Stimulated activated naive B cell treated with anti-CD40 and anti-IgM and Interleukin-4, amounts not matched to agents 10 μg/mL and 1 μg/mL and 100 μg/mL, for 72 hours (primary cell): Measurements from ENCODE around the gene FBXL7.

ENCODE experiments used
- ATAC-seq, 2 donors: fragments of 150-1000 bp; cut with Tn5 transposase; replicated peaks; 2 replicates each; pipeline ENCODE4 v1.10.0; 2021; ENCODE audit warnings: moderate library complexity in 1 of 2
- DNase-seq: peaks from one replicate; pipeline ENCODE4 v3.0.0; 2021
- H3K27ac Mint-ChIP-seq: one replicate; pipeline ENCODE4 v1.8.0; 2022; ENCODE audit warnings: mild to moderate bottlenecking, mixed read lengths
- H3K27me3 Mint-ChIP-seq, 2 donors: one replicate each; pipeline ENCODE4 v1.8.0; 2022; ENCODE audit warnings: mixed read lengths in 2 of 2
- H3K36me3 Mint-ChIP-seq, 2 donors: one replicate each; pipeline ENCODE4 v1.8.0; 2022; ENCODE audit warnings: mixed read lengths in 2 of 2, mild to moderate bottlenecking in 1 of 2
- H3K4me1 Mint-ChIP-seq, 2 donors: one replicate each; pipeline ENCODE4 v1.8.0; 2022; ENCODE audit warnings: mixed read lengths in 2 of 2, mild to moderate bottlenecking in 1 of 2
- H3K4me3 Mint-ChIP-seq, 2 donors: one replicate each; pipeline ENCODE4 v1.8.0; 2022; ENCODE audit warnings: mild to moderate bottlenecking in 2 of 2, mixed read lengths in 2 of 2, moderate library complexity in 1 of 2
- H3K9me3 Mint-ChIP-seq, 2 donors: one replicate each; pipeline ENCODE4 v1.8.0; 2022; ENCODE audit warnings: mixed read lengths in 2 of 2, mild to moderate bottlenecking in 1 of 2

Gene FBXL7

GRCh38 chr5:15499528-15500324 lies at the start of gene FBXL7:
FBXL7 (plus strand) TSS chr5:15500180.
- Mint-ChIP-seq H3K36me3 (no peaks in the 10 kb centered on the region), H3K27ac (peak within 1 kb of the TSS; percentile 47), H3K4me3 (no peak within 1 kb of the TSS), H3K27me3 (peaks cover 34 to 48% of the 10 kb centered on the region in 2 donors), H3K4me1 (no peaks in the 10 kb centered on the region), H3K9me3 (peaks cover 3 to 4% of the 10 kb centered on the region in 2 donors)
- ATAC-seq (peak in 1 of 2 donors; percentile 48), DNase-seq (no peak)

DNA sequence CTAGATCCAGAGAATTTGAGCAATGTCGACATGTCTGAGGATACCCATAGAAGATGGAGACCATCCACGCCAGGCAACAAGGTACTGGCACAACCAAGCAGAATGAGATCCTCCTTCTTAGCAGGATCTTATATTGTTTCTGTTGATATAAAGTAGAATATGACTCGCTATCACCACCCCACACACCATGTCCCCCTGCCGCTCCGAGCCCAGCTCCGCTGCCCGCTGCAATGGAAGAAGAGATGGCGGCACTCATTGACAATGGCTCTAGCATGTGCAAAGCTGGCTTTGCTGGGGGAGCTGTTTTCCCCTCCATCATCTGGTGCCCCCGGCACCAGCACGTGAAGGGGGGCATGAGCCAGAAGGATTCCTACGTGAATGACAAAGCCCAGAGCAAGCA lies 49.5 kb upstream of the FBXL7 start:
- Mint-ChIP-seq H3K4me1 (no peaks in the 10 kb centered on the region), H3K27ac (no peak overlapping the region), H3K36me3 (no peaks in the 10 kb centered on the region), H3K9me3 (peaks cover 5 to 10% of the 10 kb centered on the region in 2 donors), H3K27me3 (no peaks in the 10 kb centered on the region), H3K4me3 (no peak overlapping the region)
- DNase-seq (no peak), ATAC-seq (no peak)

GRCh38 chr5:15450949-15451348 lies 49.0 kb upstream of the FBXL7 start:
- ATAC-seq (no peak), DNase-seq (no peak)
- H3K36me3 Mint-ChIP-seq = no peaks in the 10 kb centered on the region
- H3K4me3 Mint-ChIP-seq = no peak overlapping the region
- H3K9me3 Mint-ChIP-seq = peaks cover 9 to 12% of the 10 kb centered on the region in 2 donors
- no peaks in the 10 kb centered on the region for H3K4me1 Mint-ChIP-seq
- H3K27me3 Mint-ChIP-seq = no peaks in the 10 kb centered on the region
- H3K27ac Mint-ChIP-seq = no peak overlapping the region

DNA sequence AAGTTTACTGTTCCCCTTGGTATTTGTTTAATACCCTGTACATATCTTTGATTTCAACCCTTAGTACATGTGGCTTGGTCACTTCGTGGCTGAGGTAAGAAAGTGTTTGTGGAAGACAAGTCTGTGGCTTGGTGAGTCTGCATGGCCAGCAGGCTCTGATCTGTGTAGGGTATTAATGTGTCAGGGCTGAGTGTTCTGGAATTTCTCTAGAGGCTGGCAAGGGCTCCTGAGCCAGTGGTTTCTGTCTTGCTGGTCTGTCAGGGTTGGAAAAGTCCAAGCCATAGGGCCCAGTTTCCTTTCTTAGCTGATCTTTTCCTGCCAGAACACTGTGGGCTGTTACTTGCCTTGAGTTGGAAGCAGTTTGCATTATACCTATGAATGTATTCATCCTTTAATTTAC lies 48.0 kb upstream of the FBXL7 start:
- no peak overlapping the region for H3K4me3 Mint-ChIP-seq
- ATAC-seq (no peak), DNase-seq (no peak)
- peaks cover 0 to 2% of the 10 kb centered on the region in 2 donors for H3K36me3 Mint-ChIP-seq
- H3K9me3 Mint-ChIP-seq = peaks cover 11 to 17% of the 10 kb centered on the region in 2 donors
- H3K27me3 Mint-ChIP-seq = no peaks in the 10 kb centered on the region
- H3K27ac Mint-ChIP-seq = no peak overlapping the region
- no peaks in the 10 kb centered on the region for H3K4me1 Mint-ChIP-seq

DNA sequence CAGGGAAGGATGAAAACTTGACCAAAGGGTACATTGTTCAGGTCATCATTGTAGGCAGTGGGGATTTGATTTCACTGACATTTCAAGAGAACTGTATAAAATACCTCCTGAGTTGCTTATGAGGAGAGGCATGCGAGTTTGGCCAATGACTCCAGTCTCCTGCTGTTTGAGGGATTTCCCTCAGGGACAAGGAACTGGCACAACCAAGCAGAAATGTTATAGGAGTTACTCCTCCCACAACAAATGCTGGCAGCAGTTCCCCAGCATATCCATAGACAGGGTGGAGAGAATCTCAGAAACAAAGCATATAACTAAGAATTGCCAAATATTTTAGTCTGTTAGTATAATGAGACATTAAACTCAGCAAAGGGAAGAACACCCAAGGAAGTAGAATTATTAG lies 47.2 kb upstream of the FBXL7 start:
- DNase-seq (no peak), ATAC-seq (no peak)
- Mint-ChIP-seq H3K4me3 (no peak overlapping the region), H3K36me3 (peaks cover 0 to 2% of the 10 kb centered on the region in 2 donors), H3K9me3 (peaks cover 13 to 17% of the 10 kb centered on the region in 2 donors), H3K4me1 (no peaks in the 10 kb centered on the region), H3K27me3 (no peaks in the 10 kb centered on the region), H3K27ac (no peak overlapping the region)

GRCh38 chr5:15459200-15459599 lies 40.8 kb upstream of the FBXL7 start:
- H3K9me3 Mint-ChIP-seq = peaks cover 11 to 12% of the 10 kb centered on the region in 2 donors
- H3K27me3 Mint-ChIP-seq = no peaks in the 10 kb centered on the region
- ATAC-seq (no peak), DNase-seq (no peak)
- no peaks in the 10 kb centered on the region for H3K4me1 Mint-ChIP-seq
- peaks cover 0 to 2% of the 10 kb centered on the region in 2 donors for H3K36me3 Mint-ChIP-seq
- no peak overlapping the region for H3K4me3 Mint-ChIP-seq
- H3K27ac Mint-ChIP-seq = no peak overlapping the region

DNA sequence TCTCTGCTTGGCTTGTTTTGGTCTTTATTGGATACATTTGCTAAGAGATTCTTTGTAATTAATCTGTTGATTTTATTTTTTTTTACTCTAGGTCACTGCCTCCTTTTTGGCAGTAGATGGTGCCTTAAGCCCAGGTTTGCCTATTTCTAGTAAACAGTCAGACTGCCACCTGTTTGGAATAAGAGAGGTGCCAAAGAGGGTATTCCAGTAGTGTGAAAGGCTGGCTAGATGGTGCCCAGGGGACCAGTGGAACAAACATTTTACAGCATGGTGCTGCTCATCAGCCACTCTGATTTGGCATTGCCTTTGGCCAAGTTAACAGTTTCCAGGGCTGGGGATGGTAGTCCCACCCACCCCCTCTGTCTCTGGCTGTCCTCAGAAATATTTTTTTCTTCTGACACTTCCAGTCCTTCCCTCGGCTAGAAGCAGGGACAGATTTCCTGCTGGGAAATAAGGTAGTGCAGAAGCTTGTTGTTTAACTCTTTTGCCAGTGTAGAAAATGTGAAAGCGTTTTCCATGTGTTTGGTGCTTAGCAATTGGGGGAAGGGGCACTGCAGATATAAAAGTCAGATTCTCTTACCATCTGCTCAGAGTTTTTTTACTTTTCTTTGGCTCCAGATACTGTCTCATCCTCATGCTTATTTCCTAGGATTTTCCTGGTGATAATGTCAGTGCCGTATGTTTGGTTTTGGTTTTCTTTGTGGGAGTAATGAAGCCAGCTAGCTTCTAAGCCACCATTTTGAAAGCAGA lies 36.6 kb upstream of the FBXL7 start:
- Mint-ChIP-seq H3K27me3 (no peaks in the 10 kb centered on the region), H3K9me3 (peaks cover 0 to 5% of the 10 kb centered on the region in 2 donors), H3K4me3 (no peak overlapping the region), H3K27ac (no peak overlapping the region), H3K4me1 (no peaks in the 10 kb centered on the region), H3K36me3 (no peaks in the 10 kb centered on the region)
- no peak for ATAC-seq
- no peak for DNase-seq

GRCh38 chr5:15472116-15472515 lies 27.9 kb upstream of the FBXL7 start:
- H3K27ac Mint-ChIP-seq = no peak overlapping the region
- no peaks in the 10 kb centered on the region for H3K36me3 Mint-ChIP-seq
- DNase-seq (no peak), ATAC-seq (no peak)
- no peak overlapping the region for H3K4me3 Mint-ChIP-seq
- H3K9me3 Mint-ChIP-seq = peaks cover 0 to 5% of the 10 kb centered on the region in 2 donors
- no peaks in the 10 kb centered on the region for H3K27me3 Mint-ChIP-seq
- H3K4me1 Mint-ChIP-seq = no peaks in the 10 kb centered on the region

GRCh38 chr5:15474143-15474719 lies 25.7 kb upstream of the FBXL7 start:
- H3K4me1 Mint-ChIP-seq = no peaks in the 10 kb centered on the region
- no peak for ATAC-seq
- no peaks in the 10 kb centered on the region for H3K36me3 Mint-ChIP-seq
- H3K27ac Mint-ChIP-seq = no peak overlapping the region
- no peaks in the 10 kb centered on the region for H3K27me3 Mint-ChIP-seq
- peaks cover 6% of the 10 kb centered on the region in 2 donors for H3K9me3 Mint-ChIP-seq
- H3K4me3 Mint-ChIP-seq = no peak overlapping the region
- no peak for DNase-seq

GRCh38 chr5:15475367-15475766 lies 24.6 kb upstream of the FBXL7 start:
- Mint-ChIP-seq H3K27ac (no peak overlapping the region), H3K4me1 (no peaks in the 10 kb centered on the region), H3K4me3 (no peak overlapping the region), H3K36me3 (no peaks in the 10 kb centered on the region), H3K9me3 (peaks cover 4 to 6% of the 10 kb centered on the region in 2 donors), H3K27me3 (no peaks in the 10 kb centered on the region)
- ATAC-seq (no peak), DNase-seq (no peak)

DNA sequence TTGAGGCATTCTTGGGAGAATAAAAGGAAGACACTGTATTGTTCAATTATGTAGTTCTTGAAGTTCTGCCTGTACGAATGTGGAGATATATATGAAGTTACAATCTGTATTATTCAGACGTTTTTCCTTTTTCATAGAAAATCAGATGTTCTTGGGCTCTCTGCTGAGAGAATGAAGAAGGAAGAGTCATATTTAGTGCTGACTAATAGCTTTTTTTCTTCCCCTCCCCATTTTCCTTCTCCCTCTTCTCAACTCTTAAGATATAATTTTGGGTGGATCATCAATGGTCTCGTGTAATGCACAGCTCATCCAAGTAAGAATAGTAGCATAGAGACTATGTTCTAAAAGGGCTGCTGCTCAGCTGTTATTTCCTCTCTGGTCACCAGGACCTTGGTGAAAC lies 23.0 kb upstream of the FBXL7 start:
- H3K36me3 Mint-ChIP-seq = no peaks in the 10 kb centered on the region
- no peak overlapping the region for H3K27ac Mint-ChIP-seq
- peaks cover 4 to 6% of the 10 kb centered on the region in 2 donors for H3K9me3 Mint-ChIP-seq
- H3K27me3 Mint-ChIP-seq = no peaks in the 10 kb centered on the region
- H3K4me3 Mint-ChIP-seq = no peak overlapping the region
- DNase-seq = no peak
- no peaks in the 10 kb centered on the region for H3K4me1 Mint-ChIP-seq
- no peak for ATAC-seq

GRCh38 chr5:15480436-15480835 lies 19.5 kb upstream of the FBXL7 start:
- no peak overlapping the region for H3K27ac Mint-ChIP-seq
- no peak overlapping the region for H3K4me3 Mint-ChIP-seq
- ATAC-seq = no peak
- no peak for DNase-seq
- peaks cover 4 to 6% of the 10 kb centered on the region in 2 donors for H3K9me3 Mint-ChIP-seq
- H3K27me3 Mint-ChIP-seq = no peaks in the 10 kb centered on the region
- no peaks in the 10 kb centered on the region for H3K4me1 Mint-ChIP-seq
- H3K36me3 Mint-ChIP-seq = no peaks in the 10 kb centered on the region

- no peak for ATAC-seq
- Mint-ChIP-seq H3K27me3 (no peaks in the 10 kb centered on the region), H3K36me3 (no peaks in the 10 kb centered on the region), H3K9me3 (peaks cover 0 to 4% of the 10 kb centered on the region in 2 donors), H3K4me3 (no peak overlapping the region), H3K27ac (no peak overlapping the region), H3K4me1 (no peaks in the 10 kb centered on the region)
- no peak for DNase-seq
Observed at GRCh38 chr5:15483351-15484097, 16.5 kb upstream of the FBXL7 start.

DNA sequence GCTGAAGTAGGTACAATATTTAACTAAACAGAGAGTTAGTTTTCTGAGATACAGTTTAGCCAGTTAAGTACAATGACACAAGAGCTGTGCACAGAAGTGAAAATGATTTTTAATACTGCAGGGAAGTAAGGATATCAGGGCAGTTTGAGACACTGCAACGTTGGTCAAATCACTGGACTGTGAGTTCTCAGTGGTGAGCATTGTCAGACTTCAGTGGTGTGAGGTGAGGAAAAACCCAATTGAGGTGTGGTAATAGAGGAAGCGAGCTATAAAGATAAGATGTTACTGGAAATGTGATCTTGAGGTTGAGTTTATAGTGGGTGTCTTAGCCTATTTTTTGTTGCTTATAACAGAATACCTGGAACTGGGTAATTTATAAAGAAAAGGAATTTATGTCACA lies 12.8 kb upstream of the FBXL7 start:
- DNase-seq (no peak), ATAC-seq (peak; percentile 78 to 85)
- H3K27ac Mint-ChIP-seq = no peak overlapping the region
- H3K36me3 Mint-ChIP-seq = no peaks in the 10 kb centered on the region
- no peaks in the 10 kb centered on the region for H3K4me1 Mint-ChIP-seq
- H3K4me3 Mint-ChIP-seq = no peak overlapping the region
- no peaks in the 10 kb centered on the region for H3K27me3 Mint-ChIP-seq
- no peaks in the 10 kb centered on the region for H3K9me3 Mint-ChIP-seq
